Mammary epithelial cell (primary cell): ENCODE data around the gene GLIPR2.
"Not testable (repeated sequence)": the region's sequence is repeated elsewhere in the genome, so short reads cannot be mapped to it uniquely, and the experiment has no call there.

Experiments used
- EZH2 ChIP-seq: IDR thresholded peaks from 2 replicates; pipeline ENCODE4 v1.6.1; 2012; ENCODE audit warnings: low read length, inconsistent platforms, borderline replicate concordance
- TF ChIP-seq, protein P1 (sequence below), 2 donors: IDR thresholded peaks in 1 of 2; conservative IDR thresholded peaks in 1 of 2; 2 replicates each; pipeline ENCODE4 v1.5.1; 2011 to 2012; ENCODE audit warnings: inconsistent platforms in 2 of 2, low read length in 2 of 2, mild to moderate bottlenecking in 2 of 2, control low read depth in 1 of 2, low read depth in 1 of 2; ENCODE audit not compliant: insufficient read depth in 1 of 2; ENCODE audit errors: extremely low read depth in 1 of 2

DNA sequence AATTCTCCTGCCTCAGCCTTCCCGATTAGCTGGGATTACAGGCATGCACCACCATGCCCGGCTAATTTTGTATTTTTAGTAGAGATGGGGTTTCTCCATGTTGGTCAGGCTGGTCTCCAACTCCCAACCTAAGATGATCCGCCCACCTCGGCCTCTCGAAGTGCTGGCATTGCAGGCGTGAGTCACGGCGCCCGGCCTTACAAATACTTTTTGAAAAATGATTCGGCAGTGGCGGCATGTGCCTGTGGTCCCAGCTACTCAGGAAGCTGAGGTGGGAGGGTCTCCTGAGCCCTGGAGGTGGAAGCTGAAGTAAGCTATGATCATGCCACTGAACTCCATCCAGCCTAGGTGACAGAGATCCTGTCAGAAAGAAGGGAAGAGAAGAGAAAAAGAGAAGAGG is 23.6 kb downstream of the GLIPR2 start:
- TF ChIP-seq, protein P1, sequence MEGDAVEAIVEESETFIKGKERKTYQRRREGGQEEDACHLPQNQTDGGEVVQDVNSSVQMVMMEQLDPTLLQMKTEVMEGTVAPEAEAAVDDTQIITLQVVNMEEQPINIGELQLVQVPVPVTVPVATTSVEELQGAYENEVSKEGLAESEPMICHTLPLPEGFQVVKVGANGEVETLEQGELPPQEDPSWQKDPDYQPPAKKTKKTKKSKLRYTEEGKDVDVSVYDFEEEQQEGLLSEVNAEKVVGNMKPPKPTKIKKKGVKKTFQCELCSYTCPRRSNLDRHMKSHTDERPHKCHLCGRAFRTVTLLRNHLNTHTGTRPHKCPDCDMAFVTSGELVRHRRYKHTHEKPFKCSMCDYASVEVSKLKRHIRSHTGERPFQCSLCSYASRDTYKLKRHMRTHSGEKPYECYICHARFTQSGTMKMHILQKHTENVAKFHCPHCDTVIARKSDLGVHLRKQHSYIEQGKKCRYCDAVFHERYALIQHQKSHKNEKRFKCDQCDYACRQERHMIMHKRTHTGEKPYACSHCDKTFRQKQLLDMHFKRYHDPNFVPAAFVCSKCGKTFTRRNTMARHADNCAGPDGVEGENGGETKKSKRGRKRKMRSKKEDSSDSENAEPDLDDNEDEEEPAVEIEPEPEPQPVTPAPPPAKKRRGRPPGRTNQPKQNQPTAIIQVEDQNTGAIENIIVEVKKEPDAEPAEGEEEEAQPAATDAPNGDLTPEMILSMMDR (conservative IDR thresholded peaks at IDR 0.05 in 1 of 2, IDR thresholded peaks at IDR 0.05 in 1 of 2; ENCODE audit: extremely low read depth in 1 of 2, insufficient read depth in 1 of 2, low read depth in 1 of 2, low read length in 2 of 2), result not testable (repeated sequence)
- not testable (repeated sequence) for TF ChIP-seq EZH2
